Measurements from ENCODE around the gene ABI2. TPM values are rescaled to one million over a fixed set of nuclear protein-coding genes. Genes with fewer than 3 reads are reported as not detected.

The ABI2 gene
- total RNA-seq, 1 experiment from 2014 or later = 75.6 TPM

GRCh38 chr2:203471323-203471722, 143.1 kb downstream of the ABI2 start:
- intact Hi-C loops (cut with micrococcal nuclease) = no loop called here
- Histone ChIP-seq H3K4me1 (ENCODE audit: control insufficient read depth in 1 of 2, insufficient read depth in 2 of 2, low read length in 2 of 2) (no peaks in the 10 kb centered on the region), H3K79me2 (ENCODE audit: insufficient read depth, low read length) (no peaks in the 10 kb centered on the region), H4K20me1 (ENCODE audit: insufficient read depth) (no peaks in the 10 kb centered on the region), H3K4me3 (replicated peaks in 1 of 2; ENCODE audit: low read depth in 1 of 2, low read length in 2 of 2) (no peak overlapping the region), H3K36me3 (ENCODE audit: control insufficient read depth in 1 of 2, insufficient read depth in 2 of 2, low read length in 2 of 2) (no peaks in the 10 kb centered on the region), H3K27me3 (ENCODE audit: insufficient read depth, low read length) (no peaks in the 10 kb centered on the region), H3K9me2 (ENCODE audit: insufficient read depth) (no peaks in the 10 kb centered on the region), H2AFZ (ENCODE audit: low read depth, low read length, poor library complexity, severe bottlenecking) (no peak overlapping the region), H3K27ac (ENCODE audit: low read depth, low read length) (no peak overlapping the region), H3K9me3 (ENCODE audit: control insufficient read depth in 1 of 2, insufficient read depth in 1 of 2, low read depth in 1 of 2, low read length in 2 of 2) (no peaks in the 10 kb centered on the region), H3K4me2 (ENCODE audit: low read length) (no peak overlapping the region), H3K9ac (ENCODE audit: low read length) (no peak overlapping the region)
- POLR2A ChIA-PET = no interaction called here
- no peak for TF ChIP-seq EZH2 (IDR thresholded peaks at IDR 0.05)
- TF ChIP-seq ZFX (IDR thresholded peaks at IDR 0.05) = no peak
- TF ChIP-seq MAX (IDR thresholded peaks at IDR 0.05) = no peak
- TF ChIP-seq ELF1 (IDR thresholded peaks at IDR 0.05; ENCODE audit: borderline replicate concordance, low read depth) = no peak
- no peak for TF ChIP-seq TCF7L2 (IDR thresholded peaks at IDR 0.05; ENCODE audit: borderline replicate concordance, extremely low read depth, insufficient read depth, insufficient read length)
- no peak for TF ChIP-seq ZBTB33 (IDR thresholded peaks at IDR 0.05; ENCODE audit: extremely low read depth, insufficient replicate concordance, low read length)
- no peak for TF ChIP-seq CBX3 (IDR thresholded peaks at IDR 0.05; ENCODE audit: low read depth)
- TF ChIP-seq FOSL1 (IDR thresholded peaks at IDR 0.05; ENCODE audit: low read depth) = no peak
- TF ChIP-seq POLR2AphosphoS5 (IDR thresholded peaks at IDR 0.05; ENCODE audit: low read depth, low read length) = no peak
- TF ChIP-seq YY1 (IDR thresholded peaks at IDR 0.05; ENCODE audit: extremely low read depth, insufficient replicate concordance, low read depth, low read length) = no peak
- no peak for ATAC-seq
- no peak for DNase-seq (ENCODE audit: low read depth, low spot score)
- BruUV-seq (replicated peaks) = no TSS peak
- CTCF ChIA-PET = no interaction called here
- RAD21 ChIA-PET (ENCODE audit: low non-redundant PET in 1 of 2, low total read pairs in 2 of 2, uncharacterized antibody in 2 of 2, unreplicated experiment in 2 of 2) = no interaction called here

Data from HCT116 (cell line).